ENCODE results near the gene LAMA2.

The LAMA2 gene

DNA sequence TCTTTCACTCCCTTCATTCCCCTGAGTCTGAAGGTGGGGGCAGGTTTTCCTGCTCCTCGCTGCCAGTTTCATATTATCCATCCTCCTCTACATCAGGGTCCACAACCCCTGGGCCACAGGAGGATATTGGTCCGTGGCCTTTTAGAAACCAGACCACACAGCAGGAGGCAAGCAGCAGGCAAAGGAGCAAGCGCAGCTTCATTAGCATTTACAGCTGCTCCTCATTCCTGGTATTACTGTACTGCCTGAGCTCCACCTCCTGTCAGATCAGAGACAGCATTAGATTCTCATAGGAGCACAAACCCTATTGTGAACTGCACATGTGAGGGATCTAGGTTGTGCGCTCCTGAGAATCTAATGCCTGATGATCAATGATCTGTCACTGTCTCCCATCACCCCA lies 446.7 kb downstream of the LAMA2 start:
- DNase-seq, result no peak

DNA sequence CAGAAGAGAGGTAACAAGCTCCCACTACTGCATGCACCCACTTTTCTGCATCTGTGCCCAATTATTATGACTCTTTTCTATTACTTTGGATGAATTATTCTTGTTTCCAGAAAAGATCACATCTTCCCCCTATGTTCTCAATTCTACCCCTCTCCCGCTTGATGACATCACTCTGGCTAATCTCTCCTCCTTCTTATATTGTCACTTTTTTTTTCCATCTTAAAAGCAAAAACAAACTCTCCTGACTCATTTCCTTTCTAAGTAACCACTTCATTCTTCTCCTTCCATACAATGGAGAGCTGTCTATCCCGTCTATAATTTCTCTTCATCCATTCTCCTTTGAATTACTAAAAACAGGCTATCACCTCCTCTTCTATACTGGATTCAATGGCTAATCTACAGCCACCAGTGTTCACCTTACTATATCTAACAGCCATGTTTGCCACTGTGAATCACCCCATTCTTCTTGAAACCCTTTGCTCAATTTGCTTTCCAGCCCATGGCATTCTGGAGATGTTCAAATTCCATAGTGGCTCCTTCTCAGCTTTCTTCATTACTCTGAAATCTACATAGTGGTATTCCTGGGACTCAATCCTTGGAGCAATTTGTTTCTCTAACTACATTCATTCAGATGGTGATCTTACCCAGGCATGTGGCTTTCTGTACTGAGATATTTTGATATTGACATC lies 448.7 kb downstream of the LAMA2 start:
- no peak for DNase-seq

DNA sequence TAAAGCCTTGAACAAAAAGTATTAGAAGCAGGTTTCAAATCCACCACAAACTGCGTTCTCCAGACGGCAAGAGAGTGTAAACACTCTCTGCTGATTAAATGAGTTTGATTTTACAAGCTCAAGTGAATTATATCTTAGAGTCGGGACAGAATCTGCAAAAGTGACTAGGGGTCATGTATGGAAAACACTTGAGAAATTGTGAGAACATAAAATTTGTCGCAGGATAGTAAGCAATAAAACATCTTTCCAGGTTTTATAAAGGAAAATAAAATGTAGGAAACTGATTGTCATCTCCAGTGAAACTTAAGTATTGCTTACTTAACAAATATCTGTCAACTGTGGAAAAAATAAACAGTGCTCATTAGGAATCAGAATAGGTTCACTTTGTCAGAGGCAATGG lies 452.9 kb downstream of the LAMA2 start:
- no peak for DNase-seq

GRCh38 chr6:129338683-129339082 lies 455.7 kb downstream of the LAMA2 start:
- no peak for DNase-seq

DNA sequence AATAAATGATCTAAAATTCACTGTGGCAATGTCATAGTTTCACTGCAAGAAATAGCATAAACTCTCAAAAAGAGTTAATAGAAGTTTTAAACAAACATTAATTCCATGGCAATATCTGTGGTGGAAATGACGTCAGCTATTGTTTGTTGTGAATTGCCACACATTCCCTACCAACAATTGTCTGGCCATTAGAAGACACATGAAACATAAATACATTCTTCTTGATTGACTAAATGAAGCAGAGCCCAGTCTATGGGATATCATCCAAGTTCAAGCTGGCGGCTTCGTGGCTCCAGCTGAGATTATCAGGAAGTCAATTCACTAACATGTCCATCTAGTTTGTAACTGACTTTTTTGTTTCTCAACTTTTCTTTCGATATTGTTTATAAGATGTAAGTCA lies 458.0 kb downstream of the LAMA2 start:
- no peak for DNase-seq

GRCh38 chr6:129342243-129342642 lies 459.3 kb downstream of the LAMA2 start:
- no peak for DNase-seq

- DNase-seq, result no peak
Observed at GRCh38 chr6:129342796-129343195, 459.9 kb downstream of the LAMA2 start.

DNA sequence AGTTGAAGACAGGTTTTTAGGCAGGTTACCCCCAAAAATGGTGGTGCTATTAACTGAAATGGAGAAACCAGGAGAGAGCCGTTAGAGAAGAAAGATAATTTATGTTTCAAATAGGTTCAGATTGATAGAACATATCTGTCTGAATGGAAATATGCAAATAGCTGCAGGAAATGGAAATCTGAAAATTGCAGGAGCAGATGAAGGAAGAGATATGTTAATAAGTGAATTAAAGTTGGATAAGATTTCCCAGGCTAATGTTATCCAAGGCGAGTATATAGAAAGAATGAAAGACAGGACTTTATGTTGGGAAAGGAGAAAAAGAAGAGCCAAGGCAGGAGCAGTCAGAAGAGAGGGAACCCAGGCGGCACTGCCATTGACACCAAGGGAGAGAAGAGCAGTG lies 461.4 kb downstream of the LAMA2 start:
- no peak for DNase-seq

GRCh38 chr6:129345890-129346289 lies 463.0 kb downstream of the LAMA2 start:
- no peak for DNase-seq

DNA sequence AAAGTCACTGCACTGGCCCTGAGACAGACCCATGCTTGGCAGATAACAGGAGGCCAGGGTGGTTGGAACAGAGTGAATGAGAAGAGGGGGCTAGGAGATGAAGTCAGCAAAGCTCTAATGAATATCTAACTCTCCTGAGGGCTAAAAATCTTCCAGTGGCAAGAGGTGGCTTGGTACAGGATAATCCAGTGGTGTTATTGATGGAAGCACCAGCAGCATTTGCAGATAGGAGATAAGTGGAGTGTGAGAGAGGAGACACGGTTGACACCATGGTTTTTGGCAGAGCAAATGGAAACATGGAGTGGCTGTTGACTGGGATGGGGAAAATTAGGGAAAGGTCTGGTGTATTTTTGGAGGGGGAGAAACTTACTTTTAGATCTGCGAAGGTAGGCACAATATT lies 464.0 kb downstream of the LAMA2 start:
- no peak for DNase-seq

DNA sequence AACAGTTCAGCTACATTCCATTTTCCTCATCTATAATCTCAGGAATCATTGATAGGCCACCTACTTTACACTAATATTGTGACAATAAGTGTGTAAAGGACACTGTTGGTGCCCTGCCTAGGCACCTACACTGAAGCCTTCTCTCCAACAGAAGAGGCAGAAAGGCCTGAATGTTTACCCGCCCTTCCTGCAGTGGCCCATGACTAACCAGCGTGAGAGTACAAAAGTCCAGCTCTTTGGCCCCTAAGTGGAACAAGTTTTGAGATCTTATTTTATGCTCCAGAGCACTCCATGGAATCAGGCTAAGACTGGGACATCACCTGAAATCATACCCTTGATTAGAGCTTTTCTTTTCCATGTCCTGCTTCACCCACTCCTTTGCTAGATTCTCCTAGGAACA lies 467.3 kb downstream of the LAMA2 start:
- no peak for DNase-seq

DNA sequence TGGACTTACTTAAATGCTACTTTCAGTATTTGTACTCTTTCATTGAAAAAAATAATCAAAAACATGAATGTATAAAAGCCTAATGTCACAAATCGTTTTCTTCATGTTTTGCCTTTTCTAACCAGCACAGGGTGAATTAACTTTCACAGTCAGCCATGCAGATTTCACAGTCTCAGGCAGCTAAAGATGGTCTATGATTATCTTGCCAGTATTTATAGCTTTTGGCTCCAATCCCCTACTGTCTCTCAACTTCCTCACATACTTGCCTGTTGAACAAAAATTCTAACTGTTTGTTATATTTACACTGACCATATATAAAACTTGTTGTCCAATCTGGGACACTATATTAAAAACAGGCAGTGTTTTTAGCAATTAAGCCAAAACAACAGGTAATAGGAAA lies 468.9 kb downstream of the LAMA2 start:
- no peak for DNase-seq

DNA sequence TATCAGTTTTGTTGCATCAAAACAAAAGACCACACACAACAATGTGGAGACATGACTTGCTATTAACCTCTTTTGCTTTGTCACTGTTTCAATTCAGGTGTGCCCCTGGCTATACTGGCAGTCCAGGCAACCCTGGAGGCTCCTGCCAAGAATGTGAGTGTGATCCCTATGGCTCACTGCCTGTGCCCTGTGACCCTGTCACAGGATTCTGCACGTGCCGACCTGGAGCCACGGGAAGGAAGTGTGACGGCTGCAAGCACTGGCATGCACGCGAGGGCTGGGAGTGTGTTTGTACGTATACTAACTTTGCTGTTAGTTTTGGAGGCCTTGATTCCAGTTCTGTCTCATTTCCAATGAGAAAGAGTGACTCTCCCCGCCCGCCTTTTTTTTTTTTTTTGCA lies 470.1 kb downstream of the LAMA2 start:
- no peak for DNase-seq

DNA sequence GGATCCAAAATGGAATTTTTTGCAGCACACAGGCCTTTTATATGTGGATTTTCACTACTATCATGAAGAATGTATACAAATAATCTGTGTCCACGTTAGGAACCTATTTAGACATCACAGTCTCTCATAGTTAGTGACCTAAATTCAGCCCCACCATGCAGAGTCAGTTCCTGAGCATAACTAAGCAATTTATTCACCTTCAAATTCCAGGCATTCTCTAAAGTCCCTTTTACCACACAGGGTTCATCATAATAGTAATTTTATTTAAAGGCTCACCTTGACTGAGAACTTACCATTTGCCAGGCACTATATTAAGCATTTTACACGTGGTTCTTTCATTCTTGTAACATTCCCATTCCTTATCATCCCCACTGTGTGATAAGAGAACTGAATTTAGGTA lies 473.2 kb downstream of the LAMA2 start:
- no peak for DNase-seq

DNA sequence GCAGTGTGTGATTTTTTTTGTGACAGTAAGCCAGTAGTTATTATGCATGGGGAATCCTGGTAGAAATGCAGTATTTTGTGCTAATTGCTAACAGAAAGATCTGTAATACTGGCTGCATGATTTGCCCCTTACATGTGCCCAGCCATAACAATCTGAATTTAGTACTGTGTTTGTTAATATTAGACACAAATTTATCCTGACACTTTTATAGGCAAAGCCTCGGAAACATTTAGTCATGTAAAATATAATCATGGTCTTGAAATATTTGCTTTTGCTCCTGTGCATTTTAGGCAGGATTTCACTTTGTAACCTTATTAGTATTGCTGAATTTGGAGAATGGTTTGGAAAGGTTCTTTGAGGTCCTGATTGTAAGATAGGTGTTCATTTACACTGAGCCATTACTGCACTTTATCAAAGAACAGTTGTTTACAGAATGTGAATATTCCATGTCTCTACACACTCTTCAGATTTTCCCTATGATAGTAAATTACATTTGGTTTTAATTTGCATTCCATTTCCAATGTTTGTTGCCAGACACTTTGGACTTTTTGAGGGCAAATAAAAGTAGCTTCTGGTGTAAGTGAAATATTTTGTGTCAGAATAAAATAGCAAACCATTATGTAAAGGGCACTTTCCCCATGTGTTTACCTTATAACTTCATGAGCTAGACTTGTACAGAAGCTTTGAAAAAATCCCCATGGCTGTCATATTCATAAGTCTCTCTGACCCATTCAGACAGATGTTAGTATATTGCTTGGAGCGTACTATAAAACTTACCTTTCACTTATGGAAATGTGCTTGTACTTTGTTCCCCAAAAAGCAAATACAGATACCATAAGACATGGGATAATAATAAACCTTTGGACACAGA lies 477.1 kb downstream of the LAMA2 start:
- no peak for DNase-seq

DNA sequence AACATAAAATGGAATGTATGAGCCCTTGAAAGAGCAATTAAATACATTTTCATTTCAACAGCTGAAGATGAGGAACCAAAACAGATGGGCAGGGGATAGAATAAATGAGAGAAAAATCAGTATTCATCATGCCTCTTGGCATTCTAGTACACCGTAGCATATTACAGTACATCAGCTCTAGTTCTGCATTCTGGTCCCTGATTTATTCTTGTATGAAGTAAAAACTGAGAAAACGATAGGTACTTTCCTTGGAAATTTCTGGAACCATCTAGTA lies 477.7 kb downstream of the LAMA2 start:
- DNase-seq, result no peak

DNA sequence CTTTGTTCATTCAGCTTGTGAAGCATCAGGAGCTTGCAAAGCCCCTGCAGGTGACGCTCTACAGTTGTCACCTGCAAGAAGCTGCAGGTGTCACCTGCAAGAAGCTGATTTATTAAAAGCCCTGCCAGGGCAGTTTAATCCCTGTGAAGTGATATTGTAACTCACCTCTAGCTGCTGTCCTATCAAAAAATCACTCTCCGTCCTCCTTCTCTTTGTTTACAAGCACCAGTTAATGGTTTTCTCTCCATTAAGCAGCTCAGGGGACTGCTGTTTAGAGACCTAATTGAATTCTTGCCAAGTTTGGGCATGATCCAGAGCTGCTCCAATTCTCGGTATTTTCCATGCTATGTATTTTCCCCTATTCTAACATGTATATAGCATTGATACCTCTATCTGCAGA lies 481.1 kb downstream of the LAMA2 start:
- DNase-seq, result peak; percentile 4

DNA sequence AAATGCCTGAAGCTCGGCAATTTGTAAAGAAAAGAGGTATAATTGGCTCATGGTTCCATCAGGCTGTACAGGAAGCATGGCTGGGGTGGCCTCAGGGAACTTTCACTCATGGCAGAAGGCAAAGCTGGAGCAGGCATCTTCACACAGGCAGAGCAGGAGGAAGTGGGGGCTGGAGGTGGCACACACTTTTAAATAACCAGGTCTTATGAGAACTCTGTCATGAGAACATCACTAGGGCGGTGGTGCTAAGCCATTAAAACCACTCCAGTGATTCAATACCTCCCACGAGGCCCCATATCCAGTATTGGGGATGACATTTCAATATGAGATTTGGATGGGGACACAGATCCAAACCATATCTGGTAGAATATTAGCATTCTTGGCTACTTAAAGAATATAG lies 481.8 kb downstream of the LAMA2 start:
- DNase-seq, result no peak

GRCh38 chr6:129368076-129368475 lies 485.1 kb downstream of the LAMA2 start:
- no peak for DNase-seq

GRCh38 chr6:129368970-129369369 lies 486.0 kb downstream of the LAMA2 start:
- no peak for DNase-seq

- no peak for DNase-seq
Observed at GRCh38 chr6:129369737-129370136, 486.8 kb downstream of the LAMA2 start.

DNA sequence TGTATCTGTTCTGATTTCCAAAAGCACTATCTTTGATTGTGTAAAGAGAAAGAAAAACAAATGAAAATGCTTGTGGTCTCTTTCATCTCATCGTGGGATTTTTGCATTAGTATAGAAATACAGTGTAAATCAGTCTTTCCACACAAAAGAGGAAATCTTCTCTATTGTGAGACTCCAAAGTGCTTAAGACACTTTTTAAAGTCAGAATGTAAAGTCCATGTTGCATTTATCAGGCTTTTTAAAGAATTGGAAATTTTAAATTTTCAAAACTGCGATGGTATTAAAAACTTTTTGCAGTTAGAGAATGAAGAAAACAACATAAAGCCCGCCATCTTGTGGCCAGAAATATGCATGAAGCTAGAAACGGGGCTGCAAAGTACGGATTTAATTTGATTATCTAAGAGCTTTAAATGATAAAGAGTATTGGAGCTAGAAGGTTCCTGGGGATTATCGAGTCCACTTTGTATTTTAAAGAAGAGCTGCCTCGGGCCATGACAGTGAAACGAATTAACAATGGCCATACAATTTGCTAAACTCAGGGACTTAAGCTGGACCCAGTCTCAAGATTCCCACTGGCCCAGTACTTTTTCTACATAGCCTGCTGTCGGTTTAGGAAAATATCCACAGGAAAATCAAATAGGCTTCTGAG lies 487.5 kb downstream of the LAMA2 start:
- peak; percentile 39 for DNase-seq

DNA sequence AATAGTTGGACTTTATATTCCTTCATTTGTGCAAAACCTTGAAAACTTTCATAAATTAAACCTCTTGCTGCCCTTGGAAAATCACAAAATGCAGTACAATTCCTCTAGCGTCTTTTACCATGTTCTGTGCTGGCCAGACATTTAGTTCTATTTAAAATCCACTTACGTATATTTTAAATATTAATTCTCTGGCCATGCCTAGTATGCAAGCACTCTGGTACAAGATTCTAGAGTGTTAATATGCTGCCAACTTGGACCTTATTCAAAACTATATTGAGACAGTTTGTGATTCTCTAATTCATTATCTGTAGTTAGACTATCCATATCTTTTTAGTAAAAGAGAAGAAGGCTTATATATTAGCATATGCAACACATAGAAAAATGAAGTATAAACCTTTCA lies 498.9 kb downstream of the LAMA2 start:
- DNase-seq, result no peak

- no peak for DNase-seq
Observed at GRCh38 chr6:129382916-129383315, 500.0 kb downstream of the LAMA2 start.
